A549 (cell line): Measurements from ENCODE around the gene PCSK6.

Experiments used
- EP300 ChIP-seq, 2 experiments: fragments of >200 bp; sonication (Bioruptor Twin); formaldehyde crosslinking; IDR thresholded peaks; 2 replicates in 1 of 2; 3 replicates in 1 of 2; pipeline ENCODE4 v1.6.1; 2016 to 2017
- POLR2A ChIP-seq: IDR thresholded peaks from 2 replicates; pipeline ENCODE4 v1.6.1; 2012; ENCODE audit warnings: mild to moderate bottlenecking, low read length
- TF ChIP-seq, protein P1 (sequence below): IDR thresholded peaks from 2 replicates; pipeline ENCODE4 v1.6.1; 2012

DNA sequence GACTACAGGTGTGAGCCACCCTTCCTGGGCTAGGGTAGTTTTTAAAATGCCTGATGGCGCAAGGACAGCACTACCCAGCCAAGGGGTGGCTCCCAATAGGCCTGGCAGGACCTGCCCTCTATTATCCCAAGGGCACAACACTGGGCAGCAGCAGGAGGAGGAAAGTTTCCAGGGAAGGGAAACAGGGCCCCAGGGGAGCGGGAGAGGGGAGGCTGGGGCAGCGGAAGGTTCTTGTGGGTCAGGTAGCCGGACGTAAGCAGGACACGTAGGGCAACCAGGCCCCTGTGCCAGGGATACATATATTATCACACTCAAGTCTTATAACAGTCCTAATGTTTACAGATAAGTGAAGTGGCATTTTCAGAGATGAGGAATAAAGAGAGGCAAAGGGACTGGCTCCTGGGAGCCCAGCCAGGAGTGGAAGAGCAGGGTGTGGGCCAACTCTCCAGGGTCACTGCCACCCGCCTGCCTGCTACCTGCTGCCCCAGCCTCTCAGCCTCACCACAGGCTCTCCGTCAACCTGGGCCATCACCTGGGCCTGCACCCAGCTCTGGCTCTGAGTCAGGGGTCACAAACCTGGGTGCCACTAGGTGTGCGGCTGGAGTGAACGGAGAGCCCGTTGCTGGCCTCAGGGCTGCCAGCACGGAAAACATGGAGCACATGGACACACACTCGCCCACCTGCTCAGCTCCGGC lies 121.3 kb downstream of the PCSK6 start:
- TF ChIP-seq, protein P1, sequence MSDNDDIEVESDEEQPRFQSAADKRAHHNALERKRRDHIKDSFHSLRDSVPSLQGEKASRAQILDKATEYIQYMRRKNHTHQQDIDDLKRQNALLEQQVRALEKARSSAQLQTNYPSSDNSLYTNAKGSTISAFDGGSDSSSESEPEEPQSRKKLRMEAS, result no peak
- TF ChIP-seq POLR2A (no peak), EP300 (IDR thresholded peaks at IDR 0.05) (no peak)
